CD4-positive, alpha-beta T cell treated with Interleukin-15 for 1 hour (primary cell): ENCODE results near the gene CNDP1.
"Not testable (repeated sequence)": the region's sequence is repeated elsewhere in the genome, so short reads cannot be mapped to it uniquely, and the experiment has no call there.

Experiments
- DNase-seq: peaks from one replicate; pipeline ENCODE4 v3.0.0-alpha.2; 2020

Gene CNDP1

GRCh38 chr18:74549591-74550104 is 15.3 kb downstream of the CNDP1 start:
- DNase-seq, result no peak

GRCh38 chr18:74550886-74551285 is 16.6 kb downstream of the CNDP1 start:
- no peak for DNase-seq

GRCh38 chr18:74551452-74551851 is 17.2 kb downstream of the CNDP1 start:
- no peak for DNase-seq

- peak; percentile 73 for DNase-seq
Measured at GRCh38 chr18:74551936-74552555, 17.7 kb downstream of the CNDP1 start.

- DNase-seq, result no peak
Measured at GRCh38 chr18:74556126-74556525, 21.8 kb downstream of the CNDP1 start.

- no peak for DNase-seq
Measured at GRCh38 chr18:74558096-74558495, 23.8 kb downstream of the CNDP1 start.

GRCh38 chr18:74562131-74562730 is 27.9 kb downstream of the CNDP1 start:
- no peak for DNase-seq

GRCh38 chr18:74562775-74563174 is 28.5 kb downstream of the CNDP1 start:
- DNase-seq, result no peak

- DNase-seq, result no peak
Measured at GRCh38 chr18:74563999-74564398, 29.7 kb downstream of the CNDP1 start.

GRCh38 chr18:74565164-74565563 is 30.9 kb downstream of the CNDP1 start:
- DNase-seq, result not testable (repeated sequence)

GRCh38 chr18:74565993-74566392 is 31.7 kb downstream of the CNDP1 start:
- not testable (repeated sequence) for DNase-seq

- no peak for DNase-seq
Measured at GRCh38 chr18:74567822-74568221, 33.5 kb downstream of the CNDP1 start.

GRCh38 chr18:74569401-74569800 is 35.1 kb downstream of the CNDP1 start:
- no peak for DNase-seq

- no peak for DNase-seq
Measured at GRCh38 chr18:74570266-74570665, 36.0 kb downstream of the CNDP1 start.

- no peak for DNase-seq
Measured at GRCh38 chr18:74571895-74572680, 37.8 kb downstream of the CNDP1 start.

GRCh38 chr18:74573053-74573452 is 38.8 kb downstream of the CNDP1 start:
- DNase-seq, result no peak

GRCh38 chr18:74574916-74575315 is 40.6 kb downstream of the CNDP1 start:
- no peak for DNase-seq

GRCh38 chr18:74577019-74577418 is 42.7 kb downstream of the CNDP1 start:
- no peak for DNase-seq

GRCh38 chr18:74579496-74580065 is 45.3 kb downstream of the CNDP1 start:
- no peak for DNase-seq

- no peak for DNase-seq
Measured at GRCh38 chr18:74582642-74583041, 48.3 kb downstream of the CNDP1 start.

- DNase-seq, result no peak
Measured at GRCh38 chr18:74587441-74587840, 53.1 kb downstream of the CNDP1 start.

- DNase-seq, result peak; percentile 31
Measured at GRCh38 chr18:74589021-74589420, 54.7 kb downstream of the CNDP1 start.

- DNase-seq, result no peak
Measured at GRCh38 chr18:74589811-74590210, 55.5 kb downstream of the CNDP1 start.

GRCh38 chr18:74590671-74591070 is 56.4 kb downstream of the CNDP1 start:
- no peak for DNase-seq
